MCF 10A (cell line): Measurements from ENCODE around the gene BRMS1L. TPM values are rescaled to one million over a fixed set of nuclear protein-coding genes. Genes with fewer than 3 reads are reported as not detected.
A peak's percentile ranks its signal among the peaks of the same experiment; 100 is the strongest.

ENCODE experiments used
- BruUV-seq: library from RNA; stranded (reverse); fragments of 400-500 nt; replicated peaks from 2 replicates; lab custom pipeline; 2021; lab: Mats Ljungman, UMichigan
- CTCF ChIA-PET: fragments of 300-600 bp; sonication (Branson Sonifier 250); formaldehyde crosslinking; extraction: SDS; loops from one replicate; lab custom pipeline; 2021; ENCODE audit warnings: antibody characterized with exemption, inconsistent platforms; lab: Yijun Ruan, JAX
- POLR2A ChIA-PET: fragments of 300-600, 350-650 bp; sonication (Branson Sonifier 250); formaldehyde crosslinking; extraction: SDS; loops from one replicate; lab custom pipeline; 2020; ENCODE audit warnings: antibody characterized with exemption, inconsistent platforms; lab: Yijun Ruan, JAX
- DNase-seq: peaks from one replicate; pipeline ENCODE4 v3.0.0-alpha.2; 2018; ENCODE audit not compliant: unreplicated experiment
- H3K27ac Mint-ChIP-seq: one replicate; pipeline ENCODE4 v1.8.0; 2022; ENCODE audit warnings: mild to moderate bottlenecking, low read depth, mixed read lengths; ENCODE audit not compliant: unreplicated experiment
- H3K27me3 Mint-ChIP-seq: one replicate; pipeline ENCODE4 v1.8.0; 2022; ENCODE audit warnings: mixed read lengths; ENCODE audit not compliant: insufficient read depth, unreplicated experiment
- H3K36me3 Mint-ChIP-seq: one replicate; pipeline ENCODE4 v1.8.0; 2022; ENCODE audit warnings: mild to moderate bottlenecking, moderate library complexity, mixed read lengths; ENCODE audit not compliant: insufficient read depth, unreplicated experiment
- H3K4me1 Mint-ChIP-seq: one replicate; pipeline ENCODE4 v1.8.0; 2022; ENCODE audit warnings: mixed read lengths; ENCODE audit not compliant: insufficient read depth, unreplicated experiment
- H3K4me3 Mint-ChIP-seq: one replicate; pipeline ENCODE4 v1.8.0; 2022; ENCODE audit warnings: mild to moderate bottlenecking, moderate library complexity, mixed read lengths; ENCODE audit not compliant: unreplicated experiment
- H3K9me3 Mint-ChIP-seq: one replicate; pipeline ENCODE4 v1.8.0; 2022; ENCODE audit warnings: mixed read lengths; ENCODE audit not compliant: unreplicated experiment
- CTCF ChIP-seq: fragments of 200-600 bp; IDR thresholded peaks from one replicate; pipeline ENCODE4 v1.8.0; 2022; ENCODE audit warnings: antibody characterized with exemption, mild to moderate bottlenecking; ENCODE audit not compliant: unreplicated experiment
- intact Hi-C: fragments of 100-400 bp; cut with micrococcal nuclease; formaldehyde crosslinking; loops from 2 replicates; pipeline ENCODE4 v1.14.1; 2022
- total RNA-seq: library from RNA; stranded (reverse); gene quantifications from 2 replicates; pipeline ENCODE4 v1.2.3, GENCODE V29; 2022

BRMS1L gene
- total RNA-seq, 1 experiment from 2014 or later, result 10.8 TPM

- H3K4me1 Mint-ChIP-seq, result peaks cover 16% of the 10 kb centered on the region
- no peak for DNase-seq
- BruUV-seq, result no TSS peak
- no peak for TF ChIP-seq CTCF
- peaks cover 12% of the 10 kb centered on the region for H3K9me3 Mint-ChIP-seq
- H3K36me3 Mint-ChIP-seq, result peaks cover 29% of the 10 kb centered on the region
- no peaks in the 10 kb centered on the region for H3K27me3 Mint-ChIP-seq
- no peak overlapping the region for H3K27ac Mint-ChIP-seq
- H3K4me3 Mint-ChIP-seq, result no peak overlapping the region
- ChIA-PET CTCF (interaction anchor here (0.5 kb wide), 1 partner anchor 1009 kb away, joined by 4 read pairs; no protein-coding TSS in a partner anchor), POLR2A (interaction anchor here (0.8 kb wide), 1 partner anchor 21 kb away, joined by 3 read pairs; no protein-coding TSS in a partner anchor)
- intact Hi-C loops, result no loop called here
Observed at GRCh38 chr14:35855876-35856481, 29.8 kb downstream of the BRMS1L start.

GRCh38 chr14:35858521-35859209 is 32.5 kb downstream of the BRMS1L start:
- POLR2A ChIA-PET, result interaction anchor here (0.7 to 1.2 kb wide), 3 partner anchors 12 to 37 kb away, joined by 3 read pairs; no protein-coding TSS in a partner anchor
- TF ChIP-seq CTCF, result no peak
- CTCF ChIA-PET, result interaction anchor here (0.7 to 1.4 kb wide), 3 partner anchors 8 to 37 kb away, joined by 3 to 4 read pairs (median 3); no protein-coding TSS in a partner anchor

GRCh38 chr14:35861204-35861868 is 35.2 kb downstream of the BRMS1L start:
- Mint-ChIP-seq H3K27ac (no peak overlapping the region), H3K4me3 (no peak overlapping the region), H3K27me3 (no peaks in the 10 kb centered on the region), H3K4me1 (peaks cover 16% of the 10 kb centered on the region), H3K9me3 (no peaks in the 10 kb centered on the region), H3K36me3 (peaks cover 51% of the 10 kb centered on the region)
- no peak for TF ChIP-seq CTCF
- POLR2A ChIA-PET, result interaction anchor here (1.3 to 1.6 kb wide), 2 partner anchors 9 to 35 kb away, joined by 3 to 6 read pairs; partner anchors contain the start of gene BRMS1L
- intact Hi-C loops, result no loop called here
- BruUV-seq, result no TSS peak
- DNase-seq, result no peak
- CTCF ChIA-PET, result interaction anchor here (0.5 to 0.9 kb wide), 2 partner anchors 17 to 33 kb away, joined by 3 to 4 read pairs; no protein-coding TSS in a partner anchor

More at GRCh38 chr14:35858521-35859209, 32.5 kb downstream of the BRMS1L start:
- DNase-seq, result peak; percentile 83
- peak overlapping the region; percentile 63 for H3K27ac Mint-ChIP-seq
- peaks cover 16% of the 10 kb centered on the region for H3K4me1 Mint-ChIP-seq
- intact Hi-C loops, result no loop called here
- no peak overlapping the region for H3K4me3 Mint-ChIP-seq
- H3K36me3 Mint-ChIP-seq, result peaks cover 30% of the 10 kb centered on the region
- no peaks in the 10 kb centered on the region for H3K9me3 Mint-ChIP-seq
- no TSS peak for BruUV-seq
- no peaks in the 10 kb centered on the region for H3K27me3 Mint-ChIP-seq
